ENCODE results near the gene SLC25A23.

GRCh38 chr19:6442087-6442688 is 17.4 kb downstream of the SLC25A23 start:
- TF ChIP-seq EZH2 (IDR thresholded peaks at IDR 0.05; ENCODE audit: borderline replicate concordance, insufficient read depth, low read depth, low read length, poor library complexity, severe bottlenecking) = no peak
- TF ChIP-seq, protein P1, sequence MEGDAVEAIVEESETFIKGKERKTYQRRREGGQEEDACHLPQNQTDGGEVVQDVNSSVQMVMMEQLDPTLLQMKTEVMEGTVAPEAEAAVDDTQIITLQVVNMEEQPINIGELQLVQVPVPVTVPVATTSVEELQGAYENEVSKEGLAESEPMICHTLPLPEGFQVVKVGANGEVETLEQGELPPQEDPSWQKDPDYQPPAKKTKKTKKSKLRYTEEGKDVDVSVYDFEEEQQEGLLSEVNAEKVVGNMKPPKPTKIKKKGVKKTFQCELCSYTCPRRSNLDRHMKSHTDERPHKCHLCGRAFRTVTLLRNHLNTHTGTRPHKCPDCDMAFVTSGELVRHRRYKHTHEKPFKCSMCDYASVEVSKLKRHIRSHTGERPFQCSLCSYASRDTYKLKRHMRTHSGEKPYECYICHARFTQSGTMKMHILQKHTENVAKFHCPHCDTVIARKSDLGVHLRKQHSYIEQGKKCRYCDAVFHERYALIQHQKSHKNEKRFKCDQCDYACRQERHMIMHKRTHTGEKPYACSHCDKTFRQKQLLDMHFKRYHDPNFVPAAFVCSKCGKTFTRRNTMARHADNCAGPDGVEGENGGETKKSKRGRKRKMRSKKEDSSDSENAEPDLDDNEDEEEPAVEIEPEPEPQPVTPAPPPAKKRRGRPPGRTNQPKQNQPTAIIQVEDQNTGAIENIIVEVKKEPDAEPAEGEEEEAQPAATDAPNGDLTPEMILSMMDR (IDR thresholded peaks at IDR 0.05) = no peak

Measured in B cell (primary cell).